IMR-90 (cell line): ENCODE measurements around the gene NR6A1. TPM values are rescaled to one million over a fixed set of nuclear protein-coding genes. Genes with fewer than 3 reads are reported as not detected.
"Not testable (repeated sequence)": the region's sequence is repeated elsewhere in the genome, so short reads cannot be mapped to it uniquely, and the experiment has no call there.

Source experiments
- ATAC-seq: fragments of 200-7000 bp; cut with Tn5 transposase; 2 replicates; pipeline ENCODE4 v1.9.1; 2020; ENCODE audit warnings: low read depth, mild to moderate bottlenecking, moderate library complexity
- BruUV-seq: library from RNA; stranded (reverse); fragments of 400-500 nt; replicated peaks from 2 replicates; lab custom pipeline; 2021; lab: Mats Ljungman, UMichigan
- CTCF ChIA-PET: fragments of 300-600 bp; formaldehyde crosslinking; extraction: SDS; loops from one replicate; lab custom pipeline; 2021; ENCODE audit warnings: antibody characterized with exemption; lab: Yijun Ruan, JAX
- POLR2A ChIA-PET: fragments of 300-600 bp; sonication (Branson Sonifier 250); formaldehyde crosslinking; loops from one replicate; lab custom pipeline; 2022; ENCODE audit warnings: antibody characterized with exemption; ENCODE audit not compliant: unreplicated experiment; lab: Charles Lee
- DNase-seq: peaks from one replicate; pipeline ENCODE4 v3.0.0; 2013
- H2AFZ ChIP-seq: replicated peaks from 2 replicates; pipeline ENCODE3; 2013; ENCODE audit warnings: low read length, mild to moderate bottlenecking; ENCODE audit not compliant: poor library complexity
- H2AK5ac ChIP-seq: 2 replicates; pipeline ENCODE4 v1.6.1; 2013; ENCODE audit warnings: low read depth, low read length, inconsistent platforms
- H2AK9ac ChIP-seq: replicated peaks from 2 replicates; pipeline ENCODE3; 2013; ENCODE audit warnings: mild to moderate bottlenecking, low read depth, low read length, moderate library complexity; ENCODE audit not compliant: poor library complexity
- H2BK120ac ChIP-seq: 2 replicates; pipeline ENCODE4 v1.6.1; 2013; ENCODE audit warnings: low read depth, low read length, inconsistent platforms
- H2BK15ac ChIP-seq: 3 replicates; pipeline ENCODE4 v1.6.1; 2013; ENCODE audit warnings: low read depth, low read length, inconsistent platforms
- H2BK20ac ChIP-seq: 2 replicates; pipeline ENCODE4 v1.6.1; 2013; ENCODE audit warnings: low read depth, mild to moderate bottlenecking, inconsistent platforms, low read length, moderate library complexity
- H2BK5ac ChIP-seq: 2 replicates; pipeline ENCODE4 v1.6.1; 2013; ENCODE audit warnings: mild to moderate bottlenecking, low read depth, low read length, inconsistent platforms; ENCODE audit not compliant: poor library complexity, severe bottlenecking
- H3K14ac ChIP-seq: replicated peaks from 2 replicates; pipeline ENCODE4 v1.6.1; 2013; ENCODE audit warnings: low read depth, low read length, inconsistent platforms
- H3K18ac ChIP-seq: 2 replicates; pipeline ENCODE4 v1.6.1; 2013; ENCODE audit warnings: low read depth, low read length, control low read depth
- H3K23ac ChIP-seq: 2 replicates; pipeline ENCODE4 v1.6.1; 2013; ENCODE audit warnings: low read depth, low read length, inconsistent platforms
- H3K27ac ChIP-seq: 2 replicates; pipeline ENCODE4 v1.5.1; 2013; ENCODE audit warnings: mild to moderate bottlenecking, control low read depth, low read length; ENCODE audit not compliant: insufficient read depth
- H3K27me3 ChIP-seq: 2 replicates; pipeline ENCODE4 v1.6.1; 2013; ENCODE audit warnings: low read length; ENCODE audit not compliant: control insufficient read depth, insufficient read depth
- H3K36me3 ChIP-seq: 2 replicates; pipeline ENCODE4 v1.6.1; 2013; ENCODE audit warnings: low read length, mixed read lengths; ENCODE audit not compliant: control insufficient read depth, insufficient read depth
- H3K4ac ChIP-seq: 2 replicates; pipeline ENCODE4 v1.6.1; 2013; ENCODE audit warnings: low read depth, low read length, inconsistent platforms
- H3K4me1 ChIP-seq: 2 replicates; pipeline ENCODE4 v1.6.1; 2013; ENCODE audit warnings: low read length, mixed read lengths; ENCODE audit not compliant: control insufficient read depth, insufficient read depth
- H3K4me2 ChIP-seq: 2 replicates; pipeline ENCODE4 v1.6.1; 2013; ENCODE audit warnings: low read depth, mild to moderate bottlenecking, control low read depth, low read length, moderate library complexity
- H3K4me3 ChIP-seq: 2 replicates; pipeline ENCODE4 v1.5.1; 2013; ENCODE audit warnings: low read depth, mild to moderate bottlenecking, control low read depth, low read length, moderate library complexity; ENCODE audit not compliant: insufficient read depth
- H3K56ac ChIP-seq: 2 replicates; pipeline ENCODE4 v1.6.1; 2013; ENCODE audit warnings: low read length, inconsistent platforms; ENCODE audit not compliant: insufficient read depth; ENCODE audit errors: extremely low read depth
- H3K79me1 ChIP-seq, 2 experiments: 2 replicates each; pipeline ENCODE4 v1.6.1; 2013; ENCODE audit warnings: low read length in 2 of 2, inconsistent platforms in 1 of 2, low read depth in 1 of 2
- H3K9ac ChIP-seq: 2 replicates; pipeline ENCODE4 v1.6.1; 2013; ENCODE audit warnings: low read depth, low read length, control low read depth
- H3K9me1 ChIP-seq: 2 replicates; pipeline ENCODE4 v1.6.1; 2013; ENCODE audit warnings: low read length, inconsistent platforms; ENCODE audit not compliant: insufficient read depth
- H3K9me3 ChIP-seq: 2 replicates; pipeline ENCODE4 v1.6.1; 2013; ENCODE audit warnings: low read length; ENCODE audit not compliant: control insufficient read depth, insufficient read depth
- H4K20me1 ChIP-seq: 2 replicates; pipeline ENCODE4 v1.6.1; 2013; ENCODE audit warnings: low read length, inconsistent platforms; ENCODE audit not compliant: insufficient read depth
- H4K5ac ChIP-seq: 2 replicates; pipeline ENCODE4 v1.6.1; 2013; ENCODE audit warnings: mild to moderate bottlenecking, low read depth, low read length, control low read depth
- H4K8ac ChIP-seq, 2 experiments: 2 replicates each; pipeline ENCODE4 v1.6.1; 2013; ENCODE audit warnings: low read depth in 2 of 2, low read length in 2 of 2, control low read depth in 1 of 2, inconsistent platforms in 1 of 2
- H4K91ac ChIP-seq: 2 replicates; pipeline ENCODE4 v1.6.1; 2013; ENCODE audit warnings: low read depth, low read length, inconsistent platforms; ENCODE audit not compliant: insufficient read depth
- MAFK ChIP-seq: IDR thresholded peaks from 2 replicates; pipeline ENCODE4 v1.6.1; 2012; ENCODE audit warnings: low read depth, low read length, improper control_type of control experiment
- MAZ ChIP-seq: IDR thresholded peaks from 2 replicates; pipeline ENCODE4 v1.6.1; 2012; ENCODE audit warnings: low read depth, mild to moderate bottlenecking, low read length, improper control_type of control experiment, moderate library complexity, borderline replicate concordance
- WGBS, 2 experiments: methylation state at CpG; one replicate each; pipeline versions ENCODE4 v1.1.5 to v1.1.7; 2013; ENCODE audit warnings: missing lambda C conversion rate in 2 of 2; ENCODE audit not compliant: insufficient read length in 1 of 2; ENCODE audit errors: extremely low coverage in 2 of 2; 5-methylcytosine and 5-hydroxymethylcytosine counted together
- dilution Hi-C: fragments of 300-500 bp; cut with HindIII; formaldehyde crosslinking; loops from one replicate; pipeline ENCODE4 v1.14.3; 2018; ENCODE audit warnings: low sequenced_read_pairs; ENCODE audit not compliant: unreplicated experiment
- in situ Hi-C: fragments of 300-500 bp; cut with MboI; formaldehyde crosslinking; loops from 3 replicates; pipeline ENCODE4 v1.14.3; 2019; ENCODE audit warnings: low sequenced_read_pairs, inconsistent platforms, mixed read lengths
- intact Hi-C: fragments of 100-400 bp; cut with micrococcal nuclease; formaldehyde crosslinking; loops from 2 replicates; pipeline ENCODE4 v1.10.0; 2022
- polyA plus RNA-seq, 3 experiments: library from polyadenylated mRNA; depleted of rRNA; stranded (reverse); fragments of >200 nt; gene quantifications; 2 replicates each; pipeline ENCODE4 v1.2.3, GENCODE V29; 2012; ENCODE audit warnings: low replicate concordance in 1 of 3
- total RNA-seq: library from RNA; depleted of rRNA; stranded (reverse); fragments of >200 nt; gene quantifications from 2 replicates; pipeline ENCODE4 v1.2.3, GENCODE V29; 2012

Gene NR6A1
- total and polyA plus RNA-seq, 2 of the 4 experiments (the other 2 are of a cell fraction) = 0.14 to 0.36 TPM

- Histone ChIP-seq H2BK5ac (no peak overlapping the region), H3K9me1 (no peaks in the 10 kb centered on the region), H3K27ac (no peak overlapping the region), H3K36me3 (no peaks in the 10 kb centered on the region), H4K91ac (no peak overlapping the region), H2BK15ac (no peak overlapping the region), H3K79me1 (no peaks in the 10 kb centered on the region), H3K9me3 (no peaks in the 10 kb centered on the region), H2AK9ac (no peak overlapping the region), H2AFZ (no peak overlapping the region), H2AK5ac (no peak overlapping the region), H3K4me1 (peaks cover 6% of the 10 kb centered on the region; the same call in 1 of the 2 replicates), H3K9ac (no peak overlapping the region), H3K56ac (no peak overlapping the region), H4K8ac (no peak overlapping the region), H3K4ac (no peak overlapping the region), H3K14ac (no peak overlapping the region), H3K27me3 (peaks cover 24% of the 10 kb centered on the region), H2BK20ac (no peak overlapping the region), H3K4me2 (no peak overlapping the region), H4K5ac (no peak overlapping the region), H4K20me1 (peaks cover 12% of the 10 kb centered on the region), H3K18ac (no peak overlapping the region), H3K23ac (no peak overlapping the region), H2BK120ac (no peak overlapping the region), H3K4me3 (no peak overlapping the region)
- intact Hi-C loops (loop anchor here (1.0 to 2.0 kb wide), 6 partner anchors 39 to 601 kb away; partner anchors contain the start of genes SCAI and WDR38), in situ Hi-C loops (loop anchor here (5.0 to 10.0 kb wide), 3 partner anchors 79 to 599 kb away; partner anchors contain the start of genes SCAI and WDR38), dilution Hi-C loops (no loop called here)
- DNase-seq (no peak), ATAC-seq (no peak)
- CTCF ChIA-PET = interaction anchor here (0.6 to 9.5 kb wide), 3 partner anchors 23 to 120 kb away, joined by 3 to 165 read pairs (median 7); partner anchors contain the start of gene WDR38
- no CpG with 5 or more reads among the region's 1 CpG for WGBS, 2 experiments
- peak; percentile 43 for TF ChIP-seq MAFK
- TF ChIP-seq MAZ = no peak
- no TSS peak for BruUV-seq
- POLR2A ChIA-PET = no interaction called here
These were observed 2.5 kb upstream of the NR6A1 start for GRCh38 chr9:124773473-124774128.

GRCh38 chr9:124772877-124773276 lies 1.8 kb upstream of the NR6A1 start:
- BruUV-seq, POLR2A ChIA-PET, H2AK5ac ChIP-seq: not testable (repeated sequence)

More at GRCh38 chr9:124772877-124773276, 1.8 kb upstream of the NR6A1 start:
- H3K27ac ChIP-seq, ATAC-seq, H3K79me1 ChIP-seq, H3K23ac ChIP-seq, H2BK15ac ChIP-seq, H3K9me3 ChIP-seq, H2BK20ac ChIP-seq, H2BK120ac ChIP-seq, H3K14ac ChIP-seq, H3K9ac ChIP-seq, H3K18ac ChIP-seq, H3K4me1 ChIP-seq, H4K8ac ChIP-seq, H3K4me3 ChIP-seq, H2AK9ac ChIP-seq, H3K9me1 ChIP-seq, H3K56ac ChIP-seq, H4K91ac ChIP-seq, dilution Hi-C loops, H4K5ac ChIP-seq, intact Hi-C loops, H2BK5ac ChIP-seq, H3K4me2 ChIP-seq, H2AFZ ChIP-seq, DNase-seq, H3K36me3 ChIP-seq, H3K4ac ChIP-seq: not testable (repeated sequence)
- in situ Hi-C loops = loop anchor here (5.0 to 10.0 kb wide), 3 partner anchors 79 to 599 kb away; partner anchors contain the start of genes SCAI and WDR38
- CTCF ChIA-PET = interaction anchor here (1.8 to 9.5 kb wide), 2 partner anchors 68 to 81 kb away, joined by 6 to 165 read pairs; partner anchors contain the start of gene WDR38
- peaks cover 12% of the 10 kb centered on the region for H4K20me1 ChIP-seq
- WGBS, 2 experiments = 89% methylated on average over 8 of the region's 15 CpGs; no CpG with 5 or more reads in 1 of the 2 experiments
- peaks cover 29% of the 10 kb centered on the region for H3K27me3 ChIP-seq
